ENCODE measurements around the gene XYLT1.
A peak's percentile ranks its signal among the peaks of the same experiment; 100 is the strongest.

DNA sequence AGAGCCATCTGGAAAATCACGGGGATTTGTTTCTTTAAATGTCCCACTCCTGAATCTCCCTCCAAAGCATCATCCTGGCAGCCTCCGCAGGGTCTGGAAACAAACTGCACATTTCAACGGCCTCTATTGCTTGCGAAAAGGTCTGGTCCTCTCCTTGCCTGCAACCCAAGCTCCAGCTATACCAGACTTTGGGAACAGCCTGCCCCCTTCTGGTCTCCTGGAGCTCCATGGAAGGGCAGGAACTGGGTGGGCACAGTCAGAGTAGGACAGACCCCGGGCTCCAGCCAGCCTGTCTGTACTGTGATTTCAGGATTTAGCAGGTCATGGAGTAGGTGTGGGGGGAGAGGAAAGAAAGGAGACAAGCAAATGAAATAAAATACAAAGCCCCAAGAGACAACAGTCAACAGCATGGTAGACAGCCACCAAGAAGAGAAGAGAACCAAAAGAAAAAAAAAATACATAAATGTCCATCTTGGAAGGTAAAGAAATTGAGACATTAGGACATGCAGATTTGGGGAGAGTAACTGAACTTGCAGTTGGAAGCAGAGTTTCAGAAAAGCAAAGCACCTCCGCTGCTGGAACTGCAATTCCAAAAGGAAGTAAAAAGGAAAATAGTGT, 2.7 kb downstream of the XYLT1 start:
- TF ChIP-seq, protein P1, sequence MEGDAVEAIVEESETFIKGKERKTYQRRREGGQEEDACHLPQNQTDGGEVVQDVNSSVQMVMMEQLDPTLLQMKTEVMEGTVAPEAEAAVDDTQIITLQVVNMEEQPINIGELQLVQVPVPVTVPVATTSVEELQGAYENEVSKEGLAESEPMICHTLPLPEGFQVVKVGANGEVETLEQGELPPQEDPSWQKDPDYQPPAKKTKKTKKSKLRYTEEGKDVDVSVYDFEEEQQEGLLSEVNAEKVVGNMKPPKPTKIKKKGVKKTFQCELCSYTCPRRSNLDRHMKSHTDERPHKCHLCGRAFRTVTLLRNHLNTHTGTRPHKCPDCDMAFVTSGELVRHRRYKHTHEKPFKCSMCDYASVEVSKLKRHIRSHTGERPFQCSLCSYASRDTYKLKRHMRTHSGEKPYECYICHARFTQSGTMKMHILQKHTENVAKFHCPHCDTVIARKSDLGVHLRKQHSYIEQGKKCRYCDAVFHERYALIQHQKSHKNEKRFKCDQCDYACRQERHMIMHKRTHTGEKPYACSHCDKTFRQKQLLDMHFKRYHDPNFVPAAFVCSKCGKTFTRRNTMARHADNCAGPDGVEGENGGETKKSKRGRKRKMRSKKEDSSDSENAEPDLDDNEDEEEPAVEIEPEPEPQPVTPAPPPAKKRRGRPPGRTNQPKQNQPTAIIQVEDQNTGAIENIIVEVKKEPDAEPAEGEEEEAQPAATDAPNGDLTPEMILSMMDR (conservative IDR thresholded peaks at IDR 0.05; ENCODE audit: low read depth, low read length) = 0 out of 2 replicates have a peak, but pooled peaks have one; percentile 15
- TF ChIP-seq EZH2 (IDR thresholded peaks at IDR 0.05; ENCODE audit: low read length, unreplicated experiment) = no peak
